ENCODE measurements around the gene ARID3C.

DNA sequence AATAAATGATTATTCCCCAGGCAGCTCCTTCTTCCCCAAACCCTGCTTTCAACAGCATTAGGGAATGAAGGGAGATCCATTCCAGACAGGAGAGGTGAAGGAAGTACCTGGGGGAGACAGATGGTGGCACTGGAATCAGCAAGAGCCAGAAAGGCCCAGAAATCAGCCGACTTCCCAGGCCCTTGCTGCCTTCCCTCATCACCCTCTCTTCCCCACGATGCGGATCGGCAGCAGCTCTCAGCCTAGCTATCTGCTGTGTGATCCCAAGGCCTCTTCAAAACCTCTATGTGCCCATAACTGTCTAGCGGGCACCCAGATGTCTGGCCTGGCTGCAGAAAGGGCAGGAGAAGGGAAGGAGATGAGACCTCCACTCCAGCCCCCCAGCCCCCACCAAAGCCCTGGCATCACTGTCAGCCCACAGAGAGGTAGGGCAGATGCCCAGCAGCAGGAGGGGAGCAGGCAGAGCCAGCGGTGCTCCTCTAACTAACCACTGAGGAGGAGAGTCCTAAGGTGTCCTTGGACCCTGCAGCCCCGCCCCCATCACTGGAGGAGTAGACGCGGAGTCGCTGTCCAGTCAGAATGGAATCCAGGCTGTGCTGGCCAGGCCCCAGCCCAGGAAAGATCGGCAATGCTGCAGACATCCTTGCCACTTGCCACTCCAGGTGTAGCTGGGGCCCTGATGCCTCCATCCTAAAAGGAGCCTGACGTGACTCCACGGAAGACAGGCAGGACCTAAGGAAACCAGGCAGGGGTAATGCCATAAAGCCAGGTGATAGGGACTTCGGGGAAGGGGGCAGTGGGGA is 52.1 kb downstream of the ARID3C start:
- TF ChIP-seq, protein P1, sequence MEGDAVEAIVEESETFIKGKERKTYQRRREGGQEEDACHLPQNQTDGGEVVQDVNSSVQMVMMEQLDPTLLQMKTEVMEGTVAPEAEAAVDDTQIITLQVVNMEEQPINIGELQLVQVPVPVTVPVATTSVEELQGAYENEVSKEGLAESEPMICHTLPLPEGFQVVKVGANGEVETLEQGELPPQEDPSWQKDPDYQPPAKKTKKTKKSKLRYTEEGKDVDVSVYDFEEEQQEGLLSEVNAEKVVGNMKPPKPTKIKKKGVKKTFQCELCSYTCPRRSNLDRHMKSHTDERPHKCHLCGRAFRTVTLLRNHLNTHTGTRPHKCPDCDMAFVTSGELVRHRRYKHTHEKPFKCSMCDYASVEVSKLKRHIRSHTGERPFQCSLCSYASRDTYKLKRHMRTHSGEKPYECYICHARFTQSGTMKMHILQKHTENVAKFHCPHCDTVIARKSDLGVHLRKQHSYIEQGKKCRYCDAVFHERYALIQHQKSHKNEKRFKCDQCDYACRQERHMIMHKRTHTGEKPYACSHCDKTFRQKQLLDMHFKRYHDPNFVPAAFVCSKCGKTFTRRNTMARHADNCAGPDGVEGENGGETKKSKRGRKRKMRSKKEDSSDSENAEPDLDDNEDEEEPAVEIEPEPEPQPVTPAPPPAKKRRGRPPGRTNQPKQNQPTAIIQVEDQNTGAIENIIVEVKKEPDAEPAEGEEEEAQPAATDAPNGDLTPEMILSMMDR (IDR thresholded peaks at IDR 0.05): no peak
- TF ChIP-seq, protein P2, sequence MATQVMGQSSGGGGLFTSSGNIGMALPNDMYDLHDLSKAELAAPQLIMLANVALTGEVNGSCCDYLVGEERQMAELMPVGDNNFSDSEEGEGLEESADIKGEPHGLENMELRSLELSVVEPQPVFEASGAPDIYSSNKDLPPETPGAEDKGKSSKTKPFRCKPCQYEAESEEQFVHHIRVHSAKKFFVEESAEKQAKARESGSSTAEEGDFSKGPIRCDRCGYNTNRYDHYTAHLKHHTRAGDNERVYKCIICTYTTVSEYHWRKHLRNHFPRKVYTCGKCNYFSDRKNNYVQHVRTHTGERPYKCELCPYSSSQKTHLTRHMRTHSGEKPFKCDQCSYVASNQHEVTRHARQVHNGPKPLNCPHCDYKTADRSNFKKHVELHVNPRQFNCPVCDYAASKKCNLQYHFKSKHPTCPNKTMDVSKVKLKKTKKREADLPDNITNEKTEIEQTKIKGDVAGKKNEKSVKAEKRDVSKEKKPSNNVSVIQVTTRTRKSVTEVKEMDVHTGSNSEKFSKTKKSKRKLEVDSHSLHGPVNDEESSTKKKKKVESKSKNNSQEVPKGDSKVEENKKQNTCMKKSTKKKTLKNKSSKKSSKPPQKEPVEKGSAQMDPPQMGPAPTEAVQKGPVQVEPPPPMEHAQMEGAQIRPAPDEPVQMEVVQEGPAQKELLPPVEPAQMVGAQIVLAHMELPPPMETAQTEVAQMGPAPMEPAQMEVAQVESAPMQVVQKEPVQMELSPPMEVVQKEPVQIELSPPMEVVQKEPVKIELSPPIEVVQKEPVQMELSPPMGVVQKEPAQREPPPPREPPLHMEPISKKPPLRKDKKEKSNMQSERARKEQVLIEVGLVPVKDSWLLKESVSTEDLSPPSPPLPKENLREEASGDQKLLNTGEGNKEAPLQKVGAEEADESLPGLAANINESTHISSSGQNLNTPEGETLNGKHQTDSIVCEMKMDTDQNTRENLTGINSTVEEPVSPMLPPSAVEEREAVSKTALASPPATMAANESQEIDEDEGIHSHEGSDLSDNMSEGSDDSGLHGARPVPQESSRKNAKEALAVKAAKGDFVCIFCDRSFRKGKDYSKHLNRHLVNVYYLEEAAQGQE (IDR thresholded peaks at IDR 0.05; ENCODE audit: insufficient read depth in 1 of 2, low read depth in 2 of 2, low read length in 1 of 2): no peak
- TF ChIP-seq SIN3A (IDR thresholded peaks at IDR 0.05; ENCODE audit: borderline replicate concordance, insufficient read depth, low read depth, low read length): no peak
